Mesenchymal stem cell (in vitro differentiated cells and primary cell): ENCODE measurements around the gene INSRR.

Source experiments
- DNase-seq: peaks from one replicate; pipeline ENCODE4 v3.0.0-alpha.2; 2013
- H2AFZ ChIP-seq: one replicate; pipeline ENCODE4 v1.6.1; 2013; ENCODE audit warnings: low read depth, mild to moderate bottlenecking, control low read depth, inconsistent platforms, low read length, moderate library complexity
- H2AK5ac ChIP-seq: 2 replicates; pipeline ENCODE4 v1.6.1; 2013; ENCODE audit warnings: low read length, moderate library complexity, mild to moderate bottlenecking, inconsistent platforms; ENCODE audit not compliant: severe bottlenecking
- H2BK120ac ChIP-seq: one replicate; pipeline ENCODE4 v1.6.1; 2013; ENCODE audit warnings: low read depth, mild to moderate bottlenecking, inconsistent platforms, low read length, moderate library complexity
- H2BK12ac ChIP-seq, 2 experiments: one replicate each; pipeline ENCODE4 v1.6.1; 2013; ENCODE audit warnings: inconsistent platforms in 2 of 2, low read length in 2 of 2, mild to moderate bottlenecking in 2 of 2, moderate library complexity in 2 of 2, control low read depth in 1 of 2
- H2BK15ac ChIP-seq: one replicate; pipeline ENCODE4 v1.6.1; 2013; ENCODE audit warnings: mild to moderate bottlenecking, low read depth, inconsistent platforms; ENCODE audit not compliant: poor library complexity, severe bottlenecking
- H2BK5ac ChIP-seq: 2 replicates; pipeline ENCODE4 v1.6.1; 2013; ENCODE audit warnings: low read depth, mild to moderate bottlenecking, low read length, control low read depth, inconsistent platforms; ENCODE audit not compliant: poor library complexity, severe bottlenecking
- H3K14ac ChIP-seq, 2 experiments: one replicate each; pipeline ENCODE4 v1.6.1; 2013; ENCODE audit warnings: inconsistent platforms in 2 of 2, low read length in 2 of 2, control low read depth in 1 of 2, mild to moderate bottlenecking in 1 of 2, moderate library complexity in 1 of 2
- H3K18ac ChIP-seq, 2 experiments: one replicate each; pipeline ENCODE4 v1.6.1; 2013; ENCODE audit warnings: inconsistent platforms in 2 of 2, low read length in 2 of 2, control low read depth in 1 of 2, low read depth in 1 of 2, mild to moderate bottlenecking in 1 of 2
- H3K23ac ChIP-seq, 2 experiments: one replicate each; pipeline ENCODE4 v1.6.1; 2013; ENCODE audit warnings: inconsistent platforms in 2 of 2, low read length in 2 of 2, mild to moderate bottlenecking in 2 of 2, moderate library complexity in 2 of 2, control low read depth in 1 of 2
- H3K27ac ChIP-seq: 2 replicates; pipeline ENCODE4 v1.5.1; 2013; ENCODE audit warnings: mild to moderate bottlenecking, moderate library complexity, low read length, control low read depth, inconsistent platforms; ENCODE audit not compliant: poor library complexity, severe bottlenecking
- H3K27me3 ChIP-seq, 2 experiments: 2 replicates each; pipeline versions ENCODE4 v1.6.1 to v1.7.0; 2013; ENCODE audit warnings: low read length in 2 of 2, mild to moderate bottlenecking in 2 of 2, moderate library complexity in 2 of 2, control low read depth in 1 of 2, inconsistent platforms in 1 of 2; ENCODE audit not compliant: control insufficient read depth in 1 of 2, insufficient read depth in 1 of 2
- H3K36me3 ChIP-seq, 2 experiments: 2 replicates each; pipeline versions ENCODE4 v1.6.1 to v1.7.0; 2013; ENCODE audit warnings: low read length in 2 of 2, control low read depth in 1 of 2, inconsistent platforms in 1 of 2, low read depth in 1 of 2, mild to moderate bottlenecking in 1 of 2; ENCODE audit not compliant: insufficient read depth in 2 of 2, control insufficient read depth in 1 of 2
- H3K4ac ChIP-seq, 2 experiments: one replicate each; pipeline ENCODE4 v1.6.1; 2013; ENCODE audit warnings: inconsistent platforms in 2 of 2, low read length in 2 of 2, mild to moderate bottlenecking in 2 of 2, moderate library complexity in 2 of 2, control low read depth in 1 of 2, low read depth in 1 of 2
- H3K4me1 ChIP-seq: 2 replicates; pipeline ENCODE4 v1.6.1; 2013; ENCODE audit warnings: low read depth, low read length, control low read depth; ENCODE audit not compliant: control insufficient read depth, insufficient read depth
- H3K4me2 ChIP-seq: 2 replicates; pipeline ENCODE4 v1.6.1; 2013; ENCODE audit warnings: low read length, mild to moderate bottlenecking, inconsistent platforms; ENCODE audit not compliant: poor library complexity, severe bottlenecking
- H3K4me3 ChIP-seq, 2 experiments: 2 replicates each; pipeline versions ENCODE4 v1.5.1 to v1.7.0; 2013; ENCODE audit warnings: low read length in 2 of 2, mild to moderate bottlenecking in 2 of 2, control low read depth in 1 of 2, low read depth in 1 of 2; ENCODE audit not compliant: insufficient read depth in 1 of 2
- H3K79me1 ChIP-seq: replicated peaks from 2 replicates; pipeline ENCODE4 v1.6.1; 2013; ENCODE audit warnings: mild to moderate bottlenecking, control low read depth, low read length, inconsistent platforms; ENCODE audit not compliant: poor library complexity, severe bottlenecking
- H3K9ac ChIP-seq: 2 replicates; pipeline ENCODE4 v1.7.0; 2013; ENCODE audit warnings: mild to moderate bottlenecking, low read length, moderate library complexity
- H3K9me3 ChIP-seq: 2 replicates; pipeline ENCODE4 v1.7.0; 2013; ENCODE audit warnings: mild to moderate bottlenecking, low read length; ENCODE audit not compliant: control insufficient read depth
- H4K8ac ChIP-seq: one replicate; pipeline ENCODE4 v1.6.1; 2013; ENCODE audit warnings: inconsistent platforms, mild to moderate bottlenecking, low read length, moderate library complexity
- H4K91ac ChIP-seq: one replicate; pipeline ENCODE4 v1.6.1; 2013; ENCODE audit warnings: mild to moderate bottlenecking, low read length, inconsistent platforms
- WGBS: methylation state at CpG from one replicate; pipeline ENCODE4 v1.1.7; 2013; ENCODE audit warnings: mixed read lengths; 5-methylcytosine and 5-hydroxymethylcytosine counted together

The INSRR gene

DNA sequence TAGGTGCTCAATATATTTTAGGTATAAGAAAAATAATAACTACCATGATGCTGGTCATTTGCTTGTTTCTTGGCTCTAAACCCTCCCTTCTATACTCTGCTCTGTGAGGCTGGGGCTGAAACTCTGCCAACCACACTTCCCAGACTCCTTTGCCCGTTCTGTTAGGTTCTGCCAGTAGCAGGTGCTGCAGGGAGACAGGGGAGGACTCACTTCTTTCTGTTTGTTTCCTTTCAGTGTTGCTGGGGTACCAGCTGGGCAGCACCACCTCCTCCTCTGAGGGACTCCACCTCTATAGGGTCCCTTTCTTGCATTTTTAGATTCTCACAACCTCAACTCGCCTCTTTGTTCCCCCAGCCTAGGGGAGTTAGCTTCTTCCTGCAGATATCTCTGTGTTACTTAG lies 25.3 kb downstream of the INSRR start:
- Histone ChIP-seq H4K91ac (no peak overlapping the region), H2BK5ac (no peak overlapping the region), H3K14ac (no peak overlapping the region), H3K36me3 (no peaks in the 10 kb centered on the region), H3K27ac (no peak overlapping the region), H3K4ac (no peak overlapping the region), H3K27me3 (peaks cover 86% of the 10 kb centered on the region in 2 experiments), H3K9me3 (no peaks in the 10 kb centered on the region), H3K4me1 (no peaks in the 10 kb centered on the region), H3K18ac (no peak overlapping the region), H3K4me2 (no peak overlapping the region), H2AK5ac (no peak overlapping the region), H3K79me1 (no peaks in the 10 kb centered on the region), H2BK12ac (no peak overlapping the region), H3K9ac (no peak overlapping the region), H2BK15ac (no peak overlapping the region), H4K8ac (no peak overlapping the region), H2BK120ac (no peak overlapping the region), H3K4me3 (no peak overlapping the region), H2AFZ (no peak overlapping the region), H3K23ac (no peak overlapping the region)
- no peak for DNase-seq
- WGBS: 65% methylated on average over 2 of the region's 2 CpGs

DNA sequence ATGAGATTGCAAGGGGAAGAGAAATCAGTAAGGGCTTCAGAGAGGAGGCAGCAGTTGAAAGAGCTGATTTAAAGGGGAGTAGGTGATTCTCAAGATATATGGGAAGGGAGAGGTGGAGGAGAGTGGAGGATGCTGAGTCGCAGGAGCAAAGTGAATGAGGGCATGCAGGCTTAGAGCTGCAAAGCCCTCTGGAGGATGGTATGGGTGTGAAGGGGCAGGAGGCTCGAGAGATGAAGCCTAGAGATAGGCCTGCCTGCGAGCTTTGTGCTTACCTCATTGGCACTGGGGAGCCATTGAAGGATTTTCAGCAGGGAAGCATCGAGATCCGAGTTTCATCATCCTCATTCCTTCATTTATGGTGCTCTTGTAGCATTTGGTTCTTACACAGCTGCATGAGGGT lies 26.5 kb downstream of the INSRR start:
- H2AFZ ChIP-seq: no peak overlapping the region
- H3K27ac ChIP-seq: no peak overlapping the region
- no peak for DNase-seq
- H4K8ac ChIP-seq: no peak overlapping the region
- peaks cover 4% of the 10 kb centered on the region for H3K4me1 ChIP-seq
- no peaks in the 10 kb centered on the region for H3K79me1 ChIP-seq
- no peak overlapping the region for H3K4me3 ChIP-seq
- H3K14ac ChIP-seq: no peak overlapping the region
- H2AK5ac ChIP-seq: no peak overlapping the region
- no peaks in the 10 kb centered on the region for H3K36me3 ChIP-seq
- no peak overlapping the region for H3K23ac ChIP-seq
- no peak overlapping the region for H3K4me2 ChIP-seq
- no peak overlapping the region for H2BK15ac ChIP-seq
- H3K9me3 ChIP-seq: no peaks in the 10 kb centered on the region
- no peak overlapping the region for H2BK12ac ChIP-seq
- H4K91ac ChIP-seq: no peak overlapping the region
- peaks cover 75 to 78% of the 10 kb centered on the region in 2 experiments for H3K27me3 ChIP-seq
- 47% methylated on average over 5 of the region's 5 CpGs for WGBS
- no peak overlapping the region for H2BK120ac ChIP-seq
- no peak overlapping the region for H3K4ac ChIP-seq
- no peak overlapping the region for H3K18ac ChIP-seq
- no peak overlapping the region for H2BK5ac ChIP-seq
- no peak overlapping the region for H3K9ac ChIP-seq

DNA sequence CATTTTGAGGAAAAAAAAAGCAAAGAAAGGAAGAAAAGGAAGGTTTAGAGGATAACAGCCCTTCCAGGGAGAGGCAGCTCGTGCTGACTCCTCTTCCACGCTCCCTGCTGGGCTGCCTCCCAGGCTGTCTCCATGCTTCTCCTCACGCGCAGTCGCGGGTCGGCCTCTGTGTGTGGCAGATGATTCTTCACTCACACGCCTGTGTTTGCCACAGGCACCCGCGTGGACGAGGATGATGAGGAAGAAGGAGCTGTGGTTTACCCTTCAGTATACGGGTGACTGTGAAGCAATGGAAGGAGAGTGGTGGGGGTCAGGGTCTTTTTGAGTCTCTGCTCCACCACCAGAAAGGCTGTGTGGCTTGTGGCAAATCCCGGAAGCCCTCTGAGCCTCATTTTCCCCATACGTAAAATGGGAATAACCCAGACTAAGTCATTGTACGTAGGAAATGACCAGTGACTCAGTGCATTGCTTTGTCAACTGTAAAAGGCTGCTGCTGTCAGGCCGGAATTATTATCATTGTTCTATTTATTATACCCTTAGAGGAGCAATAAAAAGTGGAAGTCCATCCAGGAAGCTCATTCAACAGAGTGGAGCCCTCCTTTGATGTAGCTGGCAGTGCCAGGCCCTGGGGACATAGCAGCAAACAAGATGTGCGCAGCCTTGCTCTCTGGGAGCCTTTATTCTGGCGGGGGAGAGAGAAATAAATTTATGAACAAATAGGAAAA lies 30.4 kb downstream of the INSRR start:
- Histone ChIP-seq H3K23ac (no peak overlapping the region), H4K8ac (no peak overlapping the region), H3K27me3 (peaks cover 38 to 51% of the 10 kb centered on the region in 2 experiments), H3K9me3 (no peaks in the 10 kb centered on the region), H3K27ac (no peak overlapping the region), H3K4me1 (peaks cover 4% of the 10 kb centered on the region), H2AFZ (no peak overlapping the region), H2BK12ac (no peak overlapping the region), H2BK120ac (no peak overlapping the region), H2BK15ac (no peak overlapping the region), H2AK5ac (no peak overlapping the region), H3K14ac (no peak overlapping the region), H4K91ac (no peak overlapping the region), H3K4me2 (no peak overlapping the region), H3K9ac (no peak overlapping the region), H2BK5ac (no peak overlapping the region), H3K4ac (no peak overlapping the region), H3K4me3 (no peak overlapping the region), H3K18ac (no peak overlapping the region), H3K79me1 (no peaks in the 10 kb centered on the region), H3K36me3 (no peaks in the 10 kb centered on the region)
- WGBS: 87% methylated on average over 16 of the region's 18 CpGs
- DNase-seq: no peak

DNA sequence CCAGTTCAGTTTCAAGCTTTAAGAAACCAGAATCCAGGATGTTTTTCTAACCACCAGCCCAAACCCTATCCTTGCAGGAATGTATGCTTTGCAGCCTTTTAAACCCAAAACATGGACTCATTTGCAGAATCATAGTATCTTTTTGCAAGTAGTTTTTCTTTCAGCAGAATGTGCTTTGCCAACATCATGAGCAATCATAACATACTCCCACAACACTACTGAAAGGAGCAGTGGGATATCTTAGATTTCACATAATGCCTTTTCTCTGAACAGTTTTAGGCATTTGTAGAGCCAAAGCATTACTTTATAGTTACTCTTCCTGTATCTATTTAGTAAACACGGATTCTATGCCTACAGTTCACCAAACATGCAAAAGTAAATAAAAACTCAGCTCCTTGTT lies 32.3 kb downstream of the INSRR start:
- Histone ChIP-seq H2BK5ac (no peak overlapping the region), H3K4ac (no peak overlapping the region), H2BK15ac (no peak overlapping the region), H2AK5ac (no peak overlapping the region), H3K9ac (no peak overlapping the region), H3K4me3 (no peak overlapping the region), H3K9me3 (no peaks in the 10 kb centered on the region), H3K4me2 (no peak overlapping the region), H3K27ac (no peak overlapping the region), H3K18ac (no peak overlapping the region), H3K4me1 (peaks cover 4% of the 10 kb centered on the region), H2BK120ac (no peak overlapping the region), H3K36me3 (no peaks in the 10 kb centered on the region), H3K14ac (no peak overlapping the region), H4K8ac (no peak overlapping the region), H4K91ac (no peak overlapping the region), H3K79me1 (no peaks in the 10 kb centered on the region), H3K27me3 (peaks cover 20 to 47% of the 10 kb centered on the region in 2 experiments), H3K23ac (no peak overlapping the region), H2AFZ (no peak overlapping the region), H2BK12ac (no peak overlapping the region)
- 100% methylated on average over 1 of the region's 1 CpG for WGBS
- DNase-seq: no peak
